Measurements from ENCODE around the gene OR6F1.
"Not testable (repeated sequence)": the region's sequence is repeated elsewhere in the genome, so short reads cannot be mapped to it uniquely, and the experiment has no call there.

OR6F1 gene

DNA sequence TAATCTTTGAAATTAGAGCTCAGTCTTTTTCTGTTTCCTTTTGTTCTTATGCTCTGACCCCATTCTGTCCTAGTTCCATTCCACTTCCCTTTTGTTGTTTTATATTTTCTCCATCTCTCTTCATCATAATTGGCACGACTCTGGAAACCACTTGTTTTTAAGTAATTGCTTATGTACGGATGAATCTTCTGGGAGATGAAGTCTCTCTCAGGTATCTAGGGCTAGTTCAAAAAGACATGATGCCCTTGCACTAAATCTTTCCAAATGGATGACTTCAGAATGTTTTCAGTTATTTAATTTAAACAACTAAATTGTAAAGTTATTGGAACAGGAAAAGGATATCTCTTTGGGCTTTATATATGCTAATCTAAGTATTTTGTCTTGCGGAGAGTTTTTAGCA lies at the start of gene OR6F1:
Gene OR6F1, minus strand, starts transcription at position 101 of the 400 bp plus-strand sequence. CDS start 3,891 bp downstream, outside the sequence.
- DNase-seq (ENCODE audit: low spot score) = no peak

DNA sequence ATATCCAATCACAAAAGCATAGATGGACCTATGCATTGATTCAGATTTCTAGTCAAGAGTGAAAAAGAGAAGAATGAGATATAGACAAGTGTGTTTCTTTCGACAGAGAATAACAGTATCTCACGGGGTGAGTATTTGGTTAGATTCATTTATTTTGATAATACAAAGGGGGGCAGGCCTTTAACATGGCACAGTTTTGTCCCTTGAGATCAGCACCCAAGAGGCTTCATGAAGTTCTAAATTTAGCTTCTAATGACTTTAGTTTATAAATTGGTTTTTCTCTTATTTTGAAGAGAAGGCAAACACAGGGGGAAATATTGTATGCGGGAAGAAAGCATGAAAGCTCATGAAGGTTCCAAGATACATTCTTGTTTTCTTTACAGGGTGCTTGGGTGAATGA lies 44.0 kb upstream of the OR6F1 start, which contains the start of gene OR1C1:
Gene OR1C1, minus strand, starts transcription at position 101 of the 400 bp plus-strand sequence. CDS start 2,150 bp downstream, outside the sequence.
- no peak for DNase-seq (ENCODE audit: low spot score)

DNA sequence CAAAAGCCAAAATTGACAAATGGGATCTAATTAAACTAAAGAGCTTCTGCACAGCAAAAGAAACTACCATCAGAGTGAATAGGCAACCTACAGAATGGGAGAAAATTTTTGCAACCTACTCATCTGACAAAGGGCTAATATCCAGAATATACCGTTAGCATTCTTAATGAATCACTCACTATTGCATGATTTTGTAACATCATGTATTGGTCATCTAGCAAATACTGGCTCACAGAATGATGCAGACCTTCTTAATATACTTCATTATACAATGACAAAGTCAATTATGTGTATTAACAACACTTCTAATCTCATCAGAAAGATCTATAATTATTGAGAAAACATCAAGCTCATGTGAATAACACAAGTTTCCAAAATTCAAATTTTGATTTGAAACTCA lies 37.9 kb upstream of the OR6F1 start:
- DNase-seq (ENCODE audit: low spot score) = not testable (repeated sequence)

DNA sequence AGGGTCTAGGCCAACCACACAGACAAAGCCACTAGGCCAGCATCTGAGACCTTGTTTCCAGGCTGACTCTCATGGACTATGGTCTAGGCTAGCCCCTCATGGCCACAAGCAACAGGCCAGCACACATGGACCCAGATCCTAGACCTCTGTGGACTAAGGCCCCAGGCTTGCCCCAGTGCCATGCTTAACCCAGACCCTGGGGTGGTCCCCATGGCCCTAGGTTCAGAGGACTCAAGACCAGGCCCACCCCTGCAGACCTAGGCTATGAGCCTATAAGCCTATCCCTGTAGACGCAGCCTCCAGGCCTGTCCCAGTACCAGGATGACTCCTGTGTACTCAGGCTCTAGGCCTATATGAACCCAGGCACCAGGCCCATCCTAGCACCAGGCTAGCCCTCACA lies 33.4 kb upstream of the OR6F1 start:
- no peak for DNase-seq (ENCODE audit: low spot score)

DNA sequence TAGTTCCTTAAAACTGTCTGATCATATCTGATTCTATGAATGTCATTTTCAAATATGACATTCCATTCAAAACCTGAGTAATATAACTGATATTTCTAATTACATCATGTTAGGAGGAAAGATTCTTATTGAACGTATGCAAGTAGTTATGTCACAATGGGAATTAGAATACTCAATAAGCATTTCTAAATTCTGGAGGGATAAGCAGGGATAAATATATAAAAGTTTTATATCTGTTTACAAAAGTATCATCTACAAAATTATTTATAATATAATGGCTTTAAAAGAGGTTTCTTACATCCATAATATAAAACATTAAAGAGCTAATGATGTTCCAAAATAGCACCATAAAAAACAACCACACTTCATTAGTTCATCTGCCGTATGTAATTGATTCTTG lies 31.6 kb upstream of the OR6F1 start, which contains the start of gene OR14A2:
Gene OR14A2, minus strand, starts transcription at position 101 of the 400 bp plus-strand sequence.
- no peak for DNase-seq (ENCODE audit: low spot score)

DNA sequence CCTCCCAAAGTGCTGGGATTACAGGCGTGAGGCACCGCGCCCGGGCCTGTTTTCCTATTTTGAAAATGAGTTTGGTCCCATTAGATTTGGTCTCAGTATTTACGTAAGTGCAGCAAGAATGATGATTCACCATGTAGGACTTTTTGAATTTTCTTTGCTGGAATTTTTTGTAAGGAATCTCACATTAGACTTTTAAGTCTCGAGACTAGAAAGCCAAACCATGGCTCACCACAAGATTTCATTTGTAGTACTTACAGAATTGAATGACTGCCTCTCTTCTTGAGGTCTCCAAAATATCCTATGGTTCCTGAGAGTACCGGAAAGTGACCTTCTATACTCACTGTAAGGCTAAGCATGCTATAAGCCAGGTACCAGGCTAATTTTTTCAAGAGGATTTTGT lies 31.2 kb upstream of the OR6F1 start:
- no peak for DNase-seq (ENCODE audit: low spot score)

DNA sequence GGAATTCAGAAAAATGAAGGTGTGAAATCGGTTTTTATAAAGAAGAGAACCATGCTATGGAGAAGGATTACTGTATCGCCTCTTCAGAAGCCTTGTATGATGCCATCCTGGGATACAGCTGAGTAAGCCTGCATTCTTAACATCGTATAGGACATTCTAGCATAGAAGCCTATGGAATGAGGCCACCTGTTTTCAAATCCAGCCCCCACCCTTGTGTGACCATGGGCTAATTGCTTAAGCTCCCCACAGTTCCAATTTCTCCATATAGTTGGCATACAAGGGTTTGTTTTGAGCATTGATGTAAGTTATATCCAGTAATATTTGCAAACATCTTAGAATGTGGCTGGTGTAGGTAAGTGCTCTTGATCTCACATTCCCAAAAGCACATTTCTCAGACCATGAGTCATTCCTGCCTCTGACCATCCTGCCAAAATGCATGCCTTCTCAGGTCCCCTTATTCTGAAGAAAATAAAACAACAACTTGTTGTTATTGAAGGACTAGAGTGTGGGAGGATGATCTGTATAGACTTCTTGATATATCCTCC lies 30.0 kb upstream of the OR6F1 start:
- no peak for DNase-seq (ENCODE audit: low spot score)

DNA sequence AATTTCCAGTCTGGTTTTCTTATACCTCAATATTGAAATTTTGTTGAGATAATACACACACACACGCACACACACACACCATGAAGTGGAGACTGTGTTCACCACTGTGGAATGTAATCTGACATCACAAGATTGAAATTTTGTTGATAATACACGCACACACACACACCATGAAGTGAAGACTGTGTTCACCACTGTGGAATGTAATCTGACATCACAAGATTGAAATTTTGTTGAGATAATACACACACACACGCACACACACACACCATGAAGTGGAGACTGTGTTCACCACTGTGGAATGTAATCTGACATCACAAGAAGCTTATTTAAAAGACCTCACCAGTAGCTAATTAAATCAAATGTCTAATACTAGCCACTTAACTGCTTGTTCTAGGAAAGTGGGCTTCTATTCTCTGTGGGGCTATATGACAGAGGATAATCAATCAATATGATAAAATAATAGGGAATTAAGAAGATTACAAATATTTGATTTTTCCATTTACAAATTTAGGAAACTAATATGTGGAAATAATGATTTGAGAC lies 25.8 kb upstream of the OR6F1 start:
- DNase-seq (ENCODE audit: low spot score) = peak; percentile 34

DNA sequence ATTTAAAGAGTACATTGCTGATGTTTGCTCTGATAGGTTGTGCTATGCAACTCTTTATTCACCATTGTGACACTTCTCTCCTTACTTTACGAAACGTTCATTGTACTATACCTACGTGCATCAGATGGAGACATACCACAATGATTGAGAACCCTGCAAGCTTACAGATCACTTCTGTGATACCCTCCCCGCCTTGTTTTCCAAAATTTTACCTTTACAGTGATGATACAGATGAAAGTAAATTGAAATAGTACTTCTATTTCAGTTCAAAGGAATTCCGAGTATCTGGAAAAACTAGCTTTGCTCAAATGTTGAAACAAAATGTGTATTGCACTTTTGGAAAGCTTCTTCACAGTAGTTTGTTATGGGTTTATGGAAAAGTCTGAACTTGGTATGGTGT lies 25.3 kb upstream of the OR6F1 start:
- DNase-seq (ENCODE audit: low spot score) = no peak

DNA sequence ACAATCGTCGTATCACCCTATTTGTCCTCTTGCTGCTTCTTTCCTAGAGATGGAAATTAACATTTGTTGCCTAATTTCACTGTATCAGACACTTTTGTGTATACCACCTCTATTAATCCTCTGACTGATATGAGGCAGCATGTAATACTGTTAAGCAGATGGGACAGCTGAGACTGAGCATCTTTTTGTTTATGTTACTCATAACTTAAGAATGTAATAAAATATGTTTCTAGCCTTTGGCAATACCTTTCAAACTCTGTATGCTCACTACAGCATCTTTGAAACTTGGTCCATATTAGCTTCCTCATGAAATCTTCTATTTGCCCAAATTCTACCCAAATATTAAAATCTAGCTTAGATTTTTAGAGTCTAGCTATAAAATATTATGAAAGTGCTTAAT lies 24.3 kb upstream of the OR6F1 start:
- no peak for DNase-seq (ENCODE audit: low spot score)

DNA sequence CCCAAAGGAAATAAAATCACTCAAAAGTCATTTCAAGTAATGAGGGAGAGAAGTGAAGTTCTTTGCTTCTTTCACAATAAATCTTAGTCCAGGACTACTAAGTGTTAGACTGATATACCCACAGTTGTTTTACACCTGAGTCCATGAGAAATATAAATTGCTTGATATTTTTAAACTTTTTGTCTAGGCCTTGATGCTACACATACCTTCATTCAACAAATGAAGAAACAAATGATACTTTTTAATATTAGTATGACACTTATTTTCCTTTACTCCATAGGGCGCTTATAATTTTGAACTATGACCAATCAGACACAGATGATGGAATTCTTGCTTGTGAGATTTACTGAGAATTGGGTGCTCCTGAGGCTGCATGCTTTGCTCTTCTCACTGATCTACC lies 21.9 kb upstream of the OR6F1 start, which contains the start of gene OR14K1:
Gene OR14K1, plus strand, starts transcription at position 301 of the 400 bp plus-strand sequence. Its CDS starts 0 bp downstream, at position 301.
- DNase-seq (ENCODE audit: low spot score) = no peak

DNA sequence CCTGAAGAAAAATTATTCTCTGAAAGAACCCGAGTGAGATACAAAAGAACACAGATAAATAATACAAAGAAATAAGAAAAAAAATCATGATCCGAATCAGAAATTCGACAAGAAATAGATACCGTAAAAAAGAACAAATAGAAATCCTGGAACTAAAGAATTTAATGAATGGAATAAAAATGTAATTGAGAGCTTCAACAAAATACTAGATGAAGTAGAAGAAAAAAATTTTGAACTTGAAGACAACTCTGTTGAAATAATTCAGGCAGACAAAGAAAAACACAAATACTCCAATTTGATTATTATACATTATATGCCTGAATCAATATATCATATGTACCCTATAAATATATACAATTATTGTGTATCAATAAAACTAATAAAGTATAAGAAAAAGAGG lies 4.8 kb upstream of the OR6F1 start:
- no peak for DNase-seq (ENCODE audit: low spot score)

DNA sequence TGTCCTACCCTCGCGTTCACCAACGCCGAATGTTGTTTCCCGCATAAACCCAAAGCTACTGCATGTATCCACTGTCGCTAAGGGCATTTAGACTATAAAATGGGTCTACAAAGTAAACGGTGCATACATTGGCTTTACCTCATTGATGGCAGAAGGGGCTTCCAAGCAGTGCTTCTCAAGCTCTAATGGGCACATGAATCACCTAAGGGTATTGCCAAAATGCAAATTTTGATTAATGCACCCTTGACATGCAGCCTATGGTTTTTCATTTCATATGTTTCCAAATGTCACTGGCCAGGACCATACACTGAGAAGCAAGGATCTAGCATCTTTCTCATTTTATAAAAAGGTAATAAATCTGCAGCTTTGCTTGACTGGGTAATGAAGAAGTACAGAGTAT lies 2.7 kb downstream of the OR6F1 start:
- no peak for DNase-seq (ENCODE audit: low spot score)

DNA sequence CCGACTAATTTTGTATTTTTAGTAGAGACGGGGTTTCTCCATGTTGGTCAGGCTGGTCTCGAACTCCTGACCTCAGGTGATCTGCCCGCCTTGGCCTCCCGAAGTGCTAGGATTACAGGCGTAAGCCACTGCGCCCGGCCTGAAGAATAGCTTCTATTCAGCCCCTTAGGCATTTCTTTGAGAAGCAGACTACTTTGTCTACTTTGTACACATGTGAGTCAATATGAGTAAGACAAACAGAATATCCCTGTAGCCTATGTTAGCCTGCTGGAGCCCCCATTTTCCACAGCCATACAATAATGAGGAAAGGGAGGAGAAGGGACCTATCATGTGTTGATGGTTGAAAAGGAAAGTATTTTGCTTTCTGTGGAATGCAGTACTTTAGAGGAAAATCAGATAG lies 5.8 kb downstream of the OR6F1 start:
- DNase-seq (ENCODE audit: low spot score) = not testable (repeated sequence)

DNA sequence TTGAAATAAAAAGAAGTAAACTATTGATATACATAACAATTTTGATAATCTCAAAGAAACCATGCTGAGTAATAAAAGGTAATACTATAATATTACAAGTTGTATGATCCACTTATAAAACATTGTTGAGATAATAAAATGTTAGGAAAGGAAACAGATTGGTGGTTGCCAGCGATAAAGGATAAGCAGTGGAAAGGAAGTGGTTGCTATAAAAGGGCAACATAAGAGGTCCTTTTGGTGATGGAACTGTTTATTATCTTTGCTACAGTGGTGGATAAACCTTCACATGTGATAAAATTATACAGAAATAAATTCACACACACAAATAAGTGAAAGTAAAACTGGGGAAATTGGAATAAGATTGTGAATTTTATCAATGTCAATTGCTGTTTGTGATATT lies 15.1 kb downstream of the OR6F1 start:
- no peak for DNase-seq (ENCODE audit: low spot score)

DNA sequence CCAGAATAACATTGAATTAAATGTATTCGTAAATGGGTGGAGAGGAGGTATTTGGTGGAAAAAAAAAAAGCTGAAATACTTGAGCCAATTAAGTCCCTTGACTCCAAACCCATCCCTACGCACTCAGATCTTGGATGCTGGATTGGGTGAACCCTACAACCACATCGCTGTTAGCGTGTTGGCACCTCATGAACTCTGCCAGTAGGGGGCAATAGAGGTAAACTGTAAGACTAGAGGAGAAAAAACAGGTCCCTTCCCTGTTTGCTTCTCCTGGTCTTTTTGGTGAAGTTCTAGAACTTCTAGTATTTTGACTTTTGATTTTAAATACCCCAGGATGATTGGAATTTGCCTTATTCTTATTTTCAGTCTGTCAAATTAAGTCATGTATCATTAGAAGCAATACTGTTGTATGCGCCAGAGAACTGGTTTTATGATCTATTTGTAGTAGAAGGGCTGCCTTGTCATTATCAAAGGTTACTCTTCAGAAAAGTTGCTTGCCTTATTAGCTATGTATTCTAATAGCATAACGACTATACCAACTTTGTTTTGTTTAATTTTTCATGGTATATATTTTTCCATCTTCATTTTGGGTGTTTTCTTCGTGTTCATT lies 35.1 kb downstream of the OR6F1 start:
- peak; percentile 75 for DNase-seq (ENCODE audit: low spot score)

DNA sequence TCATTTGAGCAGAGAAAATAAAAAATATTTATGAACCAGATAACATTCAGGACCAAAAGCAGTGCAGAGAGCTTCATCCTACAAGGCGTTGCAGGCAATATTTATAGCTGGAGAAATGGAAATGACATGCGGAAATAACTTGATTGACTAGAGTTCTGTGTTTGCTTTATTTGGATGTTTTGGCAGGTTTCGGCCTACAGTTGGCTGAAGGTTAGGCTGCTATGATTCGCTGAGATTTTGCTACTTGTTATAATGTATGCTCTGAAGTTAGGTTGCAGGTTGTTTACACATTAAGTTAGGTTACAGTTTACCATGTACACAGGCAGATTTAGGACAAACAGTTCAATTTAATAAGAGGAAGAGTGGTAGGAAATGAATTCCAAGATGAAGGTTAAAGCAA lies 36.3 kb downstream of the OR6F1 start:
- no peak for DNase-seq (ENCODE audit: low spot score)

DNA sequence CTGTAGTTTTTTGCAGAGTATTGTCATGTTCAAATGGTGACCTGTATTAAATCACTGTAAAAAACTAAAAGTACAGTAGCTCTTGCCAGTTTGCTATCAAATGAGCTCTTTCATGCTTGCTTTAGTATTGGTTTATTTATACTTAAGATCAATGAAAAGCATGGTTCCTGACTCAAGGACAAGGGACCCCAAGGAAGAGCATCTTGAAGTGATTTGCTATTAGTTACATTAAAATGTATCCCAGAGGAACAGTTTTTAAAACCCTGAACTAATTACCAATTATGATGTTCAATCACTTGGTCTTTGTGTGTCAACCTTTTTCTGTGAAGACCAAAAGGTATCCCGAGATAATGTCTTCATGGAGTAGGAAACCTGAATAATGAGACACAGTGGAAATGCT lies 36.8 kb downstream of the OR6F1 start, which contains the start of gene OR13G1:
Gene OR13G1, minus strand, starts transcription at position 101 of the 400 bp plus-strand sequence. CDS start 6,698 bp downstream, outside the sequence.
- DNase-seq (ENCODE audit: low spot score) = no peak

DNA sequence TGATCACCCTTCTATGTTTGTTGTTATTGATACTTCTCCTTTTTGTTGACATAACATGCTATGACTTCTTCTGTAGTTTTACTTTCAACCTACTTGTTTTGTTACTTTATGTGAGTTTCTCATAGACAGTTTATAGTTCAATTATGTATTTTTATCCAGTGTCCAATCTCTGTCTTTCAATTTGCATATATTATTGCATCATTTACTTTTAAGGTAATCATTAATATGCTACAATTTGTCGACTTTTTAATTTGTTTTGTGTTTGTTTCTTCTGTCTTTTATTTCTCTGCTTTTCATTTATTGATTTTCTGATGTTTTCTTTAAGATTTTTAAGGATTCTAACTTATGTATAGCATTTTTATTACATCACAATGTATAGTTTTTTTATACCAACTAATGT lies 47.2 kb downstream of the OR6F1 start:
- DNase-seq (ENCODE audit: low spot score) = no peak
